K562 (cell line): ENCODE measurements around the gene ZMYND15. TPM values are rescaled to one million over a fixed set of nuclear protein-coding genes. Genes with fewer than 3 reads are reported as not detected.

ENCODE experiments used
- ADNP ChIP-seq: fragments of 200-800 bp; sonication (Bioruptor generic); IDR thresholded peaks from 2 replicates; pipeline ENCODE4 v1.6.1; 2016; ENCODE audit warnings: missing genetic modification characterization, missing compliant biosample characterization
- BCOR ChIP-seq: fragments of 450-650 bp; IDR thresholded peaks from 2 replicates; pipeline ENCODE4 v1.6.1; 2016
- CBX3 ChIP-seq, 2 experiments: IDR thresholded peaks; 1 replicate in 1 of 2; 2 replicates in 1 of 2; pipeline ENCODE4 v1.6.1; 2012; ENCODE audit warnings: inconsistent platforms in 2 of 2, low read length in 2 of 2, borderline replicate concordance in 1 of 2, control low read depth in 1 of 2
- CEBPG ChIP-seq, 3 experiments: fragments of 200-800 bp in 1 of 3; sonication (Bioruptor generic) in 1 of 3; sonication (generic) in 1 of 3; formaldehyde crosslinking in 1 of 3; IDR thresholded peaks in 2 of 3; conservative IDR thresholded peaks in 1 of 3; 2 replicates each; pipeline versions ENCODE4 v1.6.1 to v1.8.0; 2016 to 2022; ENCODE audit warnings: missing compliant biosample characterization in 2 of 3, missing genetic modification characterization in 2 of 3, mild to moderate bottlenecking in 1 of 3, missing genetic modification reagents in 1 of 3
- FOXA1 ChIP-seq: fragments of 450-650 bp; IDR thresholded peaks from 2 replicates; pipeline ENCODE4 v1.6.1; 2016; ENCODE audit warnings: mild to moderate bottlenecking, borderline replicate concordance
- MEIS2 ChIP-seq: fragments of 450-650 bp; IDR thresholded peaks from 2 replicates; pipeline ENCODE4 v1.6.1; 2014; ENCODE audit warnings: mild to moderate bottlenecking; ENCODE audit not compliant: partially characterized antibody
- PKNOX1 ChIP-seq: fragments of 450-650 bp; IDR thresholded peaks from 2 replicates; pipeline ENCODE4 v1.6.1; 2016
- RNF219 ChIP-seq: fragments of 250-450 bp; sonication (Bioruptor Pico); IDR thresholded peaks from 2 replicates; pipeline ENCODE4 v1.5.0; 2022; ENCODE audit warnings: mild to moderate bottlenecking
- ZBTB34 ChIP-seq: fragments of 250-450 bp; sonication (Bioruptor Pico); IDR thresholded peaks from 2 replicates; pipeline ENCODE4 v1.8.0; 2021; ENCODE audit warnings: mild to moderate bottlenecking, moderate library complexity
- ZBTB7A ChIP-seq: IDR thresholded peaks from 2 replicates; pipeline ENCODE4 v1.6.1; 2011; ENCODE audit warnings: low read depth, mild to moderate bottlenecking, low read length, moderate library complexity, borderline replicate concordance; ENCODE audit not compliant: control insufficient read depth
- polyA plus RNA-seq, 8 experiments: library from polyadenylated mRNA; depleted of rRNA in 4 of 8; stranded (reverse) in 5 of 8; unstranded in 3 of 8; fragments of >200 nt; fragmentation: Nextera tagmentation in 2 of 8; fragmentation: Illumina TruSeq in 1 of 8; extraction: Ambion mirVana in 2 of 8; extraction: Trizol in 1 of 8; gene quantifications; 2 replicates each; pipeline versions ENCODE4 v1.2.1 to v1.2.3, GENCODE V29; 2011 to 2014; ENCODE audit warnings: inconsistent platforms in 1 of 8, missing spikeins in 1 of 8
- total RNA-seq, 7 experiments: library from RNA; depleted of rRNA in 6 of 7; stranded (reverse); fragments of >200 nt in 6 of 7; fragmentation: Illumina TruSeq in 2 of 7; extraction: Trizol in 2 of 7; gene quantifications; 2 replicates each; pipeline versions ENCODE4 v1.2.1 to v1.2.3, GENCODE V29; 2011 to 2021; ENCODE audit warnings: low replicate concordance in 1 of 7

Gene ZMYND15
- total and polyA plus RNA-seq, 9 of the 15 experiments (the other 6 are each of a cell fraction or from before 2014, with no cell fraction given), result 0.09 TPM; not detected in 8

GRCh38 chr17:4751932-4752331, 12.3 kb downstream of the ZMYND15 start (continued):
- TF ChIP-seq ZBTB34 (no peak), MEIS2 (no peak), FOXA1 (no peak), ADNP (peak; percentile 85), RNF219 (CRISPR knock-in tag) (no peak), BCOR (peak; percentile 80; the same call in 1 of the 2 replicates), CEBPG (CRISPR knock-in tag; IDR thresholded peaks at IDR 0.05) (no peak), CEBPG (tag; conservative IDR thresholded peaks at IDR 0.05 in 1 of 2, IDR thresholded peaks at IDR 0.05 in 1 of 2) (peak in 1 of 2 experiments; percentile 78; a peak in 2 of 4 replicates), CBX3 (IDR thresholded peaks at IDR 0.05; ENCODE audit: borderline replicate concordance in 1 of 2, low read length in 2 of 2) (no peak), ZBTB7A (no peak), PKNOX1 (no peak)
